PC-9 (cell line): Measurements from ENCODE around the gene CHKB. TPM values are rescaled to one million over a fixed set of nuclear protein-coding genes. Genes with fewer than 3 reads are reported as not detected.

Experiments
- BruUV-seq: library from RNA; stranded (reverse); fragments of 400-500 nt; replicated peaks from 2 replicates; lab custom pipeline; 2021; lab: Mats Ljungman, UMichigan
- CTCF ChIA-PET: fragments of 300-600 bp; sonication (Branson Sonifier 250); formaldehyde crosslinking; loops from one replicate; lab custom pipeline; 2022; ENCODE audit warnings: antibody characterized with exemption; lab: Charles Lee
- POLR2A ChIA-PET: fragments of 300-600 bp; sonication (Branson Sonifier 250); formaldehyde crosslinking; loops from one replicate; lab custom pipeline; 2022; ENCODE audit warnings: antibody characterized with exemption; ENCODE audit not compliant: unreplicated experiment; lab: Charles Lee
- DNase-seq, 2 experiments: peaks; one replicate each; pipeline versions ENCODE4 v3.0.0 to v3.0.0-alpha.2; 2015 to 2022; ENCODE audit warnings: mixed read lengths in 1 of 2
- H2AFZ ChIP-seq: fragments of 200-600 bp; sonication (generic); 2 replicates; pipeline ENCODE4 v1.8.1; 2017; ENCODE audit warnings: antibody characterized with exemption
- H3F3A ChIP-seq: fragments of 200-600 bp; sonication (generic); 2 replicates; pipeline ENCODE4 v1.8.1; 2017; ENCODE audit warnings: antibody characterized with exemption, mild to moderate bottlenecking, low read depth; ENCODE audit not compliant: insufficient read depth
- H3K27ac ChIP-seq: fragments of 200-600 bp; sonication (generic); 2 replicates; pipeline ENCODE4 v1.6.1; 2016; ENCODE audit warnings: mixed run types
- H3K27me3 ChIP-seq: fragments of 200-600 bp; sonication (generic); 2 replicates; pipeline ENCODE4 v1.6.1; 2016; ENCODE audit warnings: low read depth, mixed run types; ENCODE audit not compliant: insufficient read depth
- H3K36me3 ChIP-seq: fragments of 200-600 bp; sonication (generic); 2 replicates; pipeline ENCODE4 v1.6.1; 2016; ENCODE audit warnings: low read depth, mixed run types
- H3K4me1 ChIP-seq: fragments of 200-600 bp; sonication (generic); replicated peaks from 2 replicates; pipeline ENCODE4 v1.6.1; 2016; ENCODE audit warnings: mixed run types; ENCODE audit not compliant: insufficient read depth
- H3K4me2 ChIP-seq: fragments of 200-600 bp; sonication (generic); 2 replicates; pipeline ENCODE4 v1.6.1; 2017; ENCODE audit warnings: mixed run types
- H3K4me3 ChIP-seq: fragments of 200-600 bp; sonication (generic); 2 replicates; pipeline ENCODE4 v1.6.1; 2016; ENCODE audit warnings: mixed run types
- H3K79me2 ChIP-seq: fragments of 200-600 bp; sonication (generic); 2 replicates; pipeline ENCODE4 v1.6.1; 2017; ENCODE audit warnings: low read depth, mixed run types
- H3K9me2 ChIP-seq: fragments of 200-600 bp; sonication (generic); 2 replicates; pipeline ENCODE4 v1.8.1; 2017; ENCODE audit warnings: mild to moderate bottlenecking; ENCODE audit not compliant: insufficient read depth
- H3K9me3 ChIP-seq: fragments of 200-600 bp; sonication (generic); 2 replicates; pipeline ENCODE4 v1.8.1; 2016; ENCODE audit warnings: low read depth; ENCODE audit not compliant: insufficient read depth
- H4K20me1 ChIP-seq: fragments of 200-600 bp; sonication (generic); 2 replicates; pipeline ENCODE4 v1.8.1; 2017; ENCODE audit not compliant: insufficient read depth
- EZH2 ChIP-seq: fragments of 200-600 bp; sonication (generic); IDR thresholded peaks from 2 replicates; pipeline ENCODE4 v1.8.0; 2017; ENCODE audit warnings: antibody characterized with exemption, low read depth
- intact Hi-C: fragments of 100-400 bp; cut with micrococcal nuclease; formaldehyde crosslinking; loops from one replicate; pipeline ENCODE4 v1.10.0; 2022; ENCODE audit not compliant: unreplicated experiment
- total RNA-seq: library from RNA; stranded (reverse); gene quantifications from 2 replicates; pipeline ENCODE4 v1.2.3, GENCODE V29; 2021
- TF ChIP-seq, protein P1 (sequence below): fragments of 200-600 bp; sonication (generic); conservative IDR thresholded peaks from 2 replicates; pipeline ENCODE4 v1.6.1; 2017; ENCODE audit warnings: mixed run types, antibody characterized with exemption, mild to moderate bottlenecking, moderate library complexity

Gene CHKB
- total RNA-seq, 1 experiment from 2014 or later = 60.0 TPM

DNA sequence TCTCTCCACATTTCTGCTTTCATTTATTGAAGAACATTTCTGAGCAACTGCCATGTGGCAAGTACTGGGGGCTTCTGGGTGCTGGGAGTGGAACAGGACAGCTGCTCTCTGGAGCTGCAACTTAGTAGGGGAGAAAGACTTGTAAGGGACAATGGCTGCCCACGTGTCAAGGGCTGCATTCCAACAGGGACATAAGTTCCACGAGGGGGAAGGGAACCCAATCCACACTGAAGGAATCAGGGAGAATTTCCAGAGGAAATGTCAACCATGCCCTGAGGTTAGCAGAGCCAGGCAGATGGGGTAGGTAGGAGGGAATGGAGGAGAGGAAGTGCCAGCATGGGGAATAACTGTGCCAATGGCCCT, 19.7 kb upstream of the CHKB start:
- no peaks in the 10 kb centered on the region for H3K79me2 ChIP-seq
- no peaks in the 10 kb centered on the region for H3K9me3 ChIP-seq
- H2AFZ ChIP-seq = no peak overlapping the region
- no peaks in the 10 kb centered on the region; the same call in 1 of the 2 replicates for H4K20me1 ChIP-seq
- H3K4me3 ChIP-seq = no peak overlapping the region
- no peaks in the 10 kb centered on the region for H3K9me2 ChIP-seq
- H3K4me1 ChIP-seq = no peaks in the 10 kb centered on the region
- H3K36me3 ChIP-seq = no peaks in the 10 kb centered on the region
- TF ChIP-seq EZH2 = no peak
- TF ChIP-seq, protein P1, sequence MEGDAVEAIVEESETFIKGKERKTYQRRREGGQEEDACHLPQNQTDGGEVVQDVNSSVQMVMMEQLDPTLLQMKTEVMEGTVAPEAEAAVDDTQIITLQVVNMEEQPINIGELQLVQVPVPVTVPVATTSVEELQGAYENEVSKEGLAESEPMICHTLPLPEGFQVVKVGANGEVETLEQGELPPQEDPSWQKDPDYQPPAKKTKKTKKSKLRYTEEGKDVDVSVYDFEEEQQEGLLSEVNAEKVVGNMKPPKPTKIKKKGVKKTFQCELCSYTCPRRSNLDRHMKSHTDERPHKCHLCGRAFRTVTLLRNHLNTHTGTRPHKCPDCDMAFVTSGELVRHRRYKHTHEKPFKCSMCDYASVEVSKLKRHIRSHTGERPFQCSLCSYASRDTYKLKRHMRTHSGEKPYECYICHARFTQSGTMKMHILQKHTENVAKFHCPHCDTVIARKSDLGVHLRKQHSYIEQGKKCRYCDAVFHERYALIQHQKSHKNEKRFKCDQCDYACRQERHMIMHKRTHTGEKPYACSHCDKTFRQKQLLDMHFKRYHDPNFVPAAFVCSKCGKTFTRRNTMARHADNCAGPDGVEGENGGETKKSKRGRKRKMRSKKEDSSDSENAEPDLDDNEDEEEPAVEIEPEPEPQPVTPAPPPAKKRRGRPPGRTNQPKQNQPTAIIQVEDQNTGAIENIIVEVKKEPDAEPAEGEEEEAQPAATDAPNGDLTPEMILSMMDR = no peak
- POLR2A ChIA-PET = no interaction called here
- CTCF ChIA-PET = no interaction called here
- BruUV-seq = no TSS peak
- H3K4me2 ChIP-seq = no peak overlapping the region
- H3K27me3 ChIP-seq = peaks cover 63% of the 10 kb centered on the region
- peaks cover 12% of the 10 kb centered on the region; the same call in 1 of the 2 replicates for H3F3A ChIP-seq
- intact Hi-C loops = no loop called here
- H3K27ac ChIP-seq = no peak overlapping the region
- no peak for DNase-seq

DNA sequence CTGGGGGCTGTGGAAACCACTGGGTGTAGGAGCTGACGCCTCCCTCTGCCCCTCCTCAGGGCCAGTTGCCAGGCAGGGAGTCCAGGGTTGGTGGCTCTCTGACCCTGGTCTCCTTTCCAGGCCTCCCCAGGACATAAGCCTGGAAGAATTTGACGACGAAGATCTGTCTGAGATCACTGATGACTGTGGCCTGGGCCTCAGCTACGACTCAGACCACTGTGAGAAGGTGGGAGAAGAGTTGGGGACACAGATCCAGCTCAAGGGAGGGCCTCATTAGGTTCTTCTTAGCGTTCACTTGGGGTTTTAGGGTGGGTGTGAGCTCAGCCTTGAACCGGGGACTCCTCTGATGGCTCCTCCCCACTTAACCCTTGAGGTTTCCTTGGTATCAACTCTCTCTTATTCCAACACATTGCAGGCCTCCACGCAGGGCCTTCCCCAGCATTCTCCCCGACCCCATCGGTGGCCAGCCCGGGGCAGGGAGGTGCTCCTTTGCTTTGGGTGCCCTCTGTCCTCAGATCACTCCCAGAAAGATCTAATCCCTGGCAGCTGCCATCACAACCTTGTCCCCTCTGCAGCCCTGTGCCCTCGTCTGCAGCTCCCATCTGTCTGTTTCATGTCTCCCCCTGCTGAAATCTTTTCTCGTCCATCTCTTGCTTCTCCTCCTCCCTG, 19.2 kb upstream of the CHKB start:
- peaks cover 58% of the 10 kb centered on the region for H3K27me3 ChIP-seq
- no peak overlapping the region for H3K4me3 ChIP-seq
- ChIA-PET CTCF (no interaction called here), POLR2A (no interaction called here)
- no peak overlapping the region for H3K4me2 ChIP-seq
- no peaks in the 10 kb centered on the region; the same call in 1 of the 2 replicates for H4K20me1 ChIP-seq
- no peaks in the 10 kb centered on the region for H3K36me3 ChIP-seq
- H3K4me1 ChIP-seq = no peaks in the 10 kb centered on the region
- H3F3A ChIP-seq = peaks cover 13% of the 10 kb centered on the region; the same call in 1 of the 2 replicates
- no peaks in the 10 kb centered on the region for H3K9me2 ChIP-seq
- no TSS peak for BruUV-seq
- DNase-seq = no peak
- no peak overlapping the region for H3K27ac ChIP-seq
- no peaks in the 10 kb centered on the region for H3K79me2 ChIP-seq
- TF ChIP-seq, protein P1 = no peak
- TF ChIP-seq EZH2 = no peak
- no peaks in the 10 kb centered on the region for H3K9me3 ChIP-seq
- intact Hi-C loops = no loop called here
- H2AFZ ChIP-seq = no peak overlapping the region

DNA sequence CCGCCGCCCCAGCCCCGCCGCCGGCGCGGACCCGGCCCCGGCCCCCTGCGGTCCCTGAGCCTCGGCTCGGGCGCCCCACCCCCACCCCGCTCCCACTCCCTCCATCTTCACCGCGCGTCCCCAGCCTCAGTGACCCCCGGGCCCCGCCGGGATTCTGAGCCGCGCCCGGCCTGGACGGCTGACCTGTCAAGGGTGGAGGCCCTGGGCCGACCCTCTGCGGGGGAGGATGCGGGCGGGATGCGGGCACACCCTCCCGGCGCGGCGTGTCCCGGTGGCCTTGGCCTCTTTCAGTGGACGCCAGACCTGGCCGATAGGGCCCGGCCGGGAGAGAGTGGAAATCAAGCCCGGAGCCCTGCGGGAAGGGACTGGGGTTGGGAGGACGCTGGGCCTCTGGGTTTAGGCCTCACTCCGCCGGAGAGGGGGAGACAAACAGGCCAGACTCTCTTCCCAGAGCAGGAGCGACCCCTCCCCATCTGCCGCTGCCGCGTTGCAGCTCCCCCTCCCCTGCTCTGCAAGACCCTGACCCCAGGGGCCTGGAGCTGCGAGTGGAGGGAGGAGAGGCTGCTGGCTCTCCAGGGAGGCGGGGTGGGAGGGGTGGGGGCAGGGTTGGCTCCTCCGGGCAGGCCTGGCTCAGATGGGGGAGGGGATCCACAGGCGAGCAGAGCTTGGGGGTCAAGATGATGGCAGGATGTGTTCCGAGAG, 18.5 kb upstream of the CHKB start:
- no peak for DNase-seq
- Histone ChIP-seq H3F3A (peaks cover 17% of the 10 kb centered on the region; the same call in 1 of the 2 replicates), H3K9me2 (no peaks in the 10 kb centered on the region), H3K79me2 (no peaks in the 10 kb centered on the region), H4K20me1 (no peaks in the 10 kb centered on the region; the same call in 1 of the 2 replicates), H3K9me3 (no peaks in the 10 kb centered on the region), H3K4me2 (no peak overlapping the region), H3K4me3 (no peak overlapping the region), H3K4me1 (no peaks in the 10 kb centered on the region), H3K27ac (no peak overlapping the region), H3K27me3 (peaks cover 51% of the 10 kb centered on the region), H3K36me3 (no peaks in the 10 kb centered on the region), H2AFZ (no peak overlapping the region)
- CTCF ChIA-PET = no interaction called here
- intact Hi-C loops = no loop called here
- no TSS peak for BruUV-seq
- TF ChIP-seq, protein P1 = no peak
- no peak for TF ChIP-seq EZH2
- POLR2A ChIA-PET = no interaction called here
